CD8-positive, alpha-beta memory T cell (primary cell): ENCODE data around the gene PLXND1. TPM values are rescaled to one million over a fixed set of nuclear protein-coding genes. Genes with fewer than 3 reads are reported as not detected.

ENCODE experiments used
- CTCF ChIA-PET: fragments of 350-600 bp; sonication (Branson Sonifier 250); formaldehyde crosslinking; loops from one replicate; lab custom pipeline; 2021; ENCODE audit warnings: antibody characterized with exemption; lab: Charles Lee
- POLR2A ChIA-PET: fragments of 350-600 bp; sonication (Branson Sonifier 250); formaldehyde crosslinking; loops from one replicate; lab custom pipeline; 2021; ENCODE audit warnings: antibody characterized with exemption; lab: Charles Lee
- DNase-seq, 5 donors: peaks; one replicate each; pipeline versions ENCODE4 v3.0.0 to v3.0.0-alpha.2; 2020 to 2022; ENCODE audit warnings: mixed read lengths in 1 of 5
- H3K27ac ChIP-seq: one replicate; pipeline ENCODE4 v1.7.0; 2013; ENCODE audit warnings: low read depth, mild to moderate bottlenecking, low read length, moderate library complexity
- H3K27me3 ChIP-seq: 2 replicates; pipeline ENCODE4 v1.7.0; 2013; ENCODE audit warnings: low read length, mild to moderate bottlenecking; ENCODE audit not compliant: insufficient read depth, poor library complexity, severe bottlenecking
- H3K36me3 ChIP-seq: 2 replicates; pipeline ENCODE4 v1.7.0; 2013; ENCODE audit warnings: mild to moderate bottlenecking, low read length, moderate library complexity; ENCODE audit not compliant: insufficient read depth
- H3K4me1 ChIP-seq: 2 replicates; pipeline ENCODE4 v1.7.0; 2013; ENCODE audit warnings: mild to moderate bottlenecking, low read length, moderate library complexity; ENCODE audit not compliant: insufficient read depth
- H3K4me3 ChIP-seq: 2 replicates; pipeline ENCODE4 v1.7.0; 2013; ENCODE audit warnings: mild to moderate bottlenecking, low read length
- H3K9me3 ChIP-seq: 2 replicates; pipeline ENCODE4 v1.7.0; 2013; ENCODE audit warnings: mild to moderate bottlenecking, low read length
- H3K27ac Mint-ChIP-seq, 8 donors: one replicate each; pipeline ENCODE4 v1.8.0; 2020 to 2021; ENCODE audit warnings: mixed read lengths in 8 of 8, mild to moderate bottlenecking in 6 of 8, inconsistent platforms in 3 of 8, moderate library complexity in 3 of 8
- H3K27me3 Mint-ChIP-seq, 2 donors: one replicate each; pipeline ENCODE4 v1.8.0; 2020 to 2021; ENCODE audit warnings: mixed read lengths in 2 of 2, mild to moderate bottlenecking in 1 of 2, moderate library complexity in 1 of 2
- H3K36me3 Mint-ChIP-seq, 3 donors: one replicate each; pipeline ENCODE4 v1.8.0; 2020 to 2021; ENCODE audit warnings: mixed read lengths in 3 of 3, inconsistent platforms in 1 of 3, mild to moderate bottlenecking in 1 of 3
- H3K4me1 Mint-ChIP-seq, 3 donors: one replicate each; pipeline ENCODE4 v1.8.0; 2020 to 2021; ENCODE audit warnings: mixed read lengths in 3 of 3, inconsistent platforms in 1 of 3, mild to moderate bottlenecking in 1 of 3
- H3K4me3 Mint-ChIP-seq, 7 donors: one replicate each; pipeline ENCODE4 v1.8.0; 2020 to 2021; ENCODE audit warnings: mixed read lengths in 7 of 7, mild to moderate bottlenecking in 6 of 7, moderate library complexity in 4 of 7, inconsistent platforms in 2 of 7
- H3K9me3 Mint-ChIP-seq, 5 donors: one replicate each; pipeline ENCODE4 v1.8.0; 2020 to 2022; ENCODE audit warnings: mixed read lengths in 5 of 5, mild to moderate bottlenecking in 3 of 5, moderate library complexity in 2 of 5, inconsistent platforms in 1 of 5
- polyA plus RNA-seq: library from polyadenylated mRNA; unstranded; fragments of 300-500 nt; fragmentation: Illumina TruSeq; gene quantifications from one replicate; pipeline ENCODE4 v1.2.3, GENCODE V29; 2021
- total RNA-seq, 2 experiments: library from RNA; stranded (reverse); gene quantifications; one replicate each; pipeline ENCODE4 v1.2.3, GENCODE V29; 2021

PLXND1 gene
- total and polyA plus RNA-seq, 3 experiments from 2014 or later, result 12.1 to 17.3 (median 15.2) TPM

GRCh38 chr3:129593230-129593594, 13.3 kb downstream of the PLXND1 start:
- Mint-ChIP-seq H3K27me3 (peaks cover 0 to 9% of the 10 kb centered on the region in 2 donors), H3K27ac (peak overlapping the region; percentile 52 to 93 (median 88))

GRCh38 chr3:129592381-129593131, 13.9 kb downstream of the PLXND1 start:
- CTCF ChIA-PET, result interaction anchor here (1.4 to 3.1 kb wide), 5 partner anchors 9 to 103 kb away, joined by 4 to 15 read pairs (median 9); partner anchors contain the start of gene PLXND1
- POLR2A ChIA-PET, result interaction anchor here (0.5 to 2.5 kb wide), 7 partner anchors 10 to 16 kb away, joined by 3 to 27 read pairs (median 3); partner anchors contain the start of gene PLXND1
- peaks cover 0 to 9% of the 10 kb centered on the region in 2 donors for H3K27me3 Mint-ChIP-seq
- H3K4me1 ChIP-seq, result peaks cover 25% of the 10 kb centered on the region
- H3K27me3 ChIP-seq, result no peaks in the 10 kb centered on the region
- peaks cover 38 to 71% (median 49%) of the 10 kb centered on the region in 3 donors for H3K4me1 Mint-ChIP-seq
- H3K27ac ChIP-seq, result no peak overlapping the region
- H3K9me3 Mint-ChIP-seq, result no peaks in the 10 kb centered on the region
- peaks cover 0 to 4% (median 0%) of the 10 kb centered on the region in 3 donors for H3K36me3 Mint-ChIP-seq
- H3K4me3 Mint-ChIP-seq, result peak overlapping the region in 5 of 7 donors; percentile 72 to 80 (median 73)
- DNase-seq, result no peak
- H3K9me3 ChIP-seq, result no peaks in the 10 kb centered on the region
- H3K36me3 ChIP-seq, result no peaks in the 10 kb centered on the region
- peak overlapping the region in 4 of 8 donors; percentile 87 to 91 (median 88) for H3K27ac Mint-ChIP-seq
- H3K4me3 ChIP-seq, result no peak overlapping the region

More at GRCh38 chr3:129593230-129593594, 13.3 kb downstream of the PLXND1 start:
- CTCF ChIA-PET, result interaction anchor here (1.4 to 3.1 kb wide), 6 partner anchors 10 to 103 kb away, joined by 3 to 15 read pairs (median 7); partner anchors contain the start of gene PLXND1
- Mint-ChIP-seq H3K4me1 (peaks cover 38 to 73% (median 48%) of the 10 kb centered on the region in 3 donors), H3K4me3 (peak overlapping the region in 6 of 7 donors; percentile 72 to 88 (median 78)), H3K9me3 (no peaks in the 10 kb centered on the region), H3K36me3 (peaks cover 0 to 2% (median 0%) of the 10 kb centered on the region in 3 donors)
- Histone ChIP-seq H3K4me3 (peak overlapping the region; percentile 24), H3K36me3 (no peaks in the 10 kb centered on the region), H3K9me3 (no peaks in the 10 kb centered on the region), H3K27me3 (no peaks in the 10 kb centered on the region), H3K4me1 (peaks cover 25% of the 10 kb centered on the region), H3K27ac (no peak overlapping the region)
- POLR2A ChIA-PET, result interaction anchor here (0.7 to 2.5 kb wide), 6 partner anchors 9 to 16 kb away, joined by 3 to 27 read pairs (median 4); partner anchors contain the start of gene PLXND1
- DNase-seq, result no peak

GRCh38 chr3:129591932-129592331, 14.5 kb downstream of the PLXND1 start:
- H3K9me3 ChIP-seq, result no peaks in the 10 kb centered on the region
- H3K36me3 Mint-ChIP-seq, result peaks cover 0 to 6% (median 0%) of the 10 kb centered on the region in 3 donors
- no peak overlapping the region for H3K4me3 ChIP-seq
- H3K4me1 Mint-ChIP-seq, result peaks cover 38 to 67% (median 47%) of the 10 kb centered on the region in 3 donors
- H3K27me3 ChIP-seq, result no peaks in the 10 kb centered on the region
- peak overlapping the region in 7 of 8 donors; percentile 30 to 93 (median 72) for H3K27ac Mint-ChIP-seq
- ChIA-PET CTCF (interaction anchor here (2.4 kb wide), 1 partner anchor 14 kb away, joined by 9 read pairs; the partner anchor contains the start of gene PLXND1), POLR2A (interaction anchor here (0.5 to 1.0 kb wide), 3 partner anchors 11 to 15 kb away, joined by 3 read pairs; no protein-coding TSS in a partner anchor)
- H3K27ac ChIP-seq, result no peak overlapping the region
- H3K4me3 Mint-ChIP-seq, result peak overlapping the region in 5 of 7 donors; percentile 3 to 86 (median 32)
- peaks cover 25% of the 10 kb centered on the region for H3K4me1 ChIP-seq
- DNase-seq, result no peak
- H3K36me3 ChIP-seq, result no peaks in the 10 kb centered on the region
- no peaks in the 10 kb centered on the region for H3K9me3 Mint-ChIP-seq
- H3K27me3 Mint-ChIP-seq, result peaks cover 0 to 9% of the 10 kb centered on the region in 2 donors

- Mint-ChIP-seq H3K36me3 (peaks cover 0 to 13% (median 0%) of the 10 kb centered on the region in 3 donors), H3K27ac (peak overlapping the region in 2 of 8 donors; percentile 71 to 72), H3K27me3 (peaks cover 0 to 9% of the 10 kb centered on the region in 2 donors), H3K4me3 (no peak overlapping the region), H3K4me1 (peaks cover 35 to 54% (median 40%) of the 10 kb centered on the region in 3 donors), H3K9me3 (no peaks in the 10 kb centered on the region)
- Histone ChIP-seq H3K4me1 (peaks cover 25% of the 10 kb centered on the region), H3K9me3 (no peaks in the 10 kb centered on the region), H3K36me3 (no peaks in the 10 kb centered on the region), H3K27me3 (no peaks in the 10 kb centered on the region), H3K27ac (no peak overlapping the region), H3K4me3 (no peak overlapping the region)
- POLR2A ChIA-PET, result interaction anchor here (1.0 kb wide), 1 partner anchor 13 kb away, joined by 3 read pairs; no protein-coding TSS in a partner anchor
- CTCF ChIA-PET, result no interaction called here
- no peak for DNase-seq
Measured at GRCh38 chr3:129590215-129590614, 16.3 kb downstream of the PLXND1 start.

- Mint-ChIP-seq H3K27me3 (no peaks in the 10 kb centered on the region), H3K4me3 (no peak overlapping the region), H3K27ac (peak overlapping the region in 3 of 8 donors; percentile 44 to 91 (median 58)), H3K36me3 (peaks cover 0 to 23% (median 4%) of the 10 kb centered on the region in 3 donors), H3K4me1 (peaks cover 10 to 29% (median 20%) of the 10 kb centered on the region in 3 donors), H3K9me3 (no peaks in the 10 kb centered on the region)
- Histone ChIP-seq H3K36me3 (no peaks in the 10 kb centered on the region), H3K27ac (no peak overlapping the region), H3K27me3 (no peaks in the 10 kb centered on the region), H3K4me3 (no peak overlapping the region), H3K4me1 (peaks cover under 1% of the 10 kb centered on the region), H3K9me3 (no peaks in the 10 kb centered on the region)
- POLR2A ChIA-PET, result interaction anchor here (1.1 kb wide), 1 partner anchor 11 kb away, joined by 3 read pairs; no protein-coding TSS in a partner anchor
- DNase-seq, result no peak
- CTCF ChIA-PET, result interaction anchor here (1.3 kb wide), 1 partner anchor 13 kb away, joined by 3 read pairs; no protein-coding TSS in a partner anchor
Measured at GRCh38 chr3:129587566-129588210, 18.8 kb downstream of the PLXND1 start.

GRCh38 chr3:129586746-129587430, 19.6 kb downstream of the PLXND1 start:
- Mint-ChIP-seq H3K4me1 (peaks cover 8 to 25% (median 17%) of the 10 kb centered on the region in 3 donors), H3K27ac (peak overlapping the region in 2 of 8 donors; percentile 14 to 22), H3K27me3 (no peaks in the 10 kb centered on the region), H3K9me3 (no peaks in the 10 kb centered on the region), H3K4me3 (no peak overlapping the region), H3K36me3 (peaks cover 0 to 25% (median 4%) of the 10 kb centered on the region in 3 donors)
- ChIA-PET POLR2A (no interaction called here), CTCF (interaction anchor here (1.3 kb wide), 1 partner anchor 14 kb away, joined by 3 read pairs; no protein-coding TSS in a partner anchor)
- Histone ChIP-seq H3K27ac (no peak overlapping the region), H3K4me1 (no peaks in the 10 kb centered on the region), H3K36me3 (no peaks in the 10 kb centered on the region), H3K9me3 (no peaks in the 10 kb centered on the region), H3K27me3 (no peaks in the 10 kb centered on the region), H3K4me3 (no peak overlapping the region)
- no peak for DNase-seq
